Activated CD4-positive, alpha-beta T cell treated with anti-CD3 and anti-CD28 coated beads, Interleukin-2, amount 50 U/mL, for 48 hours (primary cell): ENCODE measurements around the gene DAPK1.

Experiments
- DNase-seq, 2 experiments: peaks; one replicate each; pipeline ENCODE4 v3.0.0-alpha.2; 2020

The DAPK1 gene

DNA sequence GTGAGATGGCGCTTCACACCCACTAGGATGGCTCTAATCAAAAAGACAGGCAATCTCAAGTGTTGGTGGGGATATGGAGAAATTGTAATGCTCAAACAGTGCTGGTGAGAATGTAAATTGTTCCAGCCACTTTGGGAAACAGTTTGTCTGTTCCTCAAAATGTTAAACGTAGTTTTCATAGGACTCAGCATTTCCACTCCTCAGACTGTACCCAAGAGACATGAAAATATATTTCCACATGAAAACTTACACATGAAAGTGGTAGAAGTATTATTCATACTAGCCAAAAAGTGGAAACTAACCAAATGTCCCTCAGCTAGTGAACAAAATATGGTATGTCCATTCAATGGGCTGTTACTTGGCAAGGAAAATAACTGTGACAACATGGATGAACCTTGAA, 120.6 kb downstream of the DAPK1 start:
- no peak for DNase-seq

DNA sequence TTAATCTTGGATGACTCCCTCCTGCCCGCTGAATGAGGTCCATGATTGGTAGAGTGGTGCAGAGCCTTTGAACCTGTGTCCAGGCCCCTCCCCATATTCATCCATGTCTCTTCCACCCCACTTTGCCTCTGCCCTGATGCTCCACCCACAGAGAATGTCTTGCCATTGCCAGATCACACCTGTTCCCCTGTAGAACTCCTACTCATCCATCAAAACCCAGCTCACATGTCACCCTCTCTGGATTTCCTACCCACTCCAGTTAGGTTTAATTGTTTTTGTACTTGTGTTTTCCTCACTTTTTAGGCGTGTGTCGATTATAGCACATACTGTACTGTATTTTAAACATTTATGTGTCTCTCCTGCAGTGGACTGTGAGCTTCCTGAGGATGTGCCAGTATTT, 121.3 kb downstream of the DAPK1 start:
- no peak for DNase-seq

DNA sequence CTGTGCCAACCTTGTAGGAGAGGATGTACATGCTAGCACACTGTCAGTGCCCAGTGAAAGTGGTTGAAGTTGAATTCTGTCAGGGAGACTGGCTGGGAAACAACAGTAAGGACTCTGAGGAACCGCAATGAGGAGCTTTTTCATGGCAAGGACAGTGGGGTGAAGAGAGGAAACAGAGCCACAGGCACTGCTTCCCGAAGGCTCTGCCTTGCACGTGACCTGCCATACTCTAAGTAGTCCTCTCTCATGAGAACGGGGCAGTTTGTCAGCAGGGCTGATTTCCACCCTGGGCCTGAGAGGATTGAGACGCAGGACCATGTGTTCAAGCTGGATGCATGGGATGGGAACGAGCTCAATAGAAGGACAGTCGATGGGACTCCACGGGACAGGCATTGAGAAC, 121.7 kb downstream of the DAPK1 start:
- DNase-seq: no peak

DNA sequence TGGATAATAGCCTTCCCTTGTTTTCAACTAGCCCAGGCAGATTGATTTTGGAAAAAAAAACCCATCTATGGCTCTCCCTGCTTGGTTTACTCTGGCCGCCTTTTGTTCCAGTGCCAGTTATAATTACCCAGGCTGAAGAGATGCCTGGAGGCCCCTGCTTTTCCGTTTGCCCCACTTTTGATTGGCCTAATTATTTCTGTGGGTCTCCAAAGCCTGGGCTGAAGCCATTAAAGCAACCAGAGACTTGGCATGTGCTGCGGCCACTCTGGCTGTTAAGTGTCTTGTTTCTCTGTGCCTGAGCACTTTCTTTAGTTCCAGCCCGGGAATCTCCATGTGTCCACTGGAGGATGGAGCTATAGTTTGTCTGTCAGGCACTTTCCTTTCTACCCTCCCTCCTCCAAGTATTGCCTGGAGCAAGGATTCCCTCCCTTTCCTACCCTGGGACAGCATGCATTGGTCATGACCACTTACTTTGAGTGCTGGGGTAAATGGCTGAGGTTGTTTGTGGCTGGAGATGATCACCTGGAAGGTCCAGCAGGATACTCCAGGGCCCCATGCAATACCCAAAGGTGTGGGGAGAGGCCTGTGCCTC, 123.2 kb downstream of the DAPK1 start:
- DNase-seq: no peak

DNA sequence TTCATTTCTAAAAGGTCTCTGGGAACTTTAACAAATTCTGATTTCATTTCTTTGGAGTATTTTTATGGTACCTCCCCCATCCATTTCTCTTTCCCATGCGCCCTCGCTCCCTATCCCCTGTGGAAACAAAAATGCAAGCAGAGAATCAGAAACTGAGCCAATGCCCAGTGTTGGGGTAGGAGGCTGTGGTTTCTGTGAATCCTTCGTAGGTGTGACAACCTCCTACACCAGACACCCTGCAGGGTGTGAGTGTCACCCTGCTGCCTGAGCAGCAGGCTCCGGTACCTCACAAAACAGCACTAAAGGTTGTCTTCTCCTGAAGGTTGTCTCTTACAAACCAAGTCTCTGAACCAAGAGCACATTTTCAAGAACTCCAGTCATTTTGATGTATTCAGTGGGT, 124.4 kb downstream of the DAPK1 start:
- no peak for DNase-seq

DNA sequence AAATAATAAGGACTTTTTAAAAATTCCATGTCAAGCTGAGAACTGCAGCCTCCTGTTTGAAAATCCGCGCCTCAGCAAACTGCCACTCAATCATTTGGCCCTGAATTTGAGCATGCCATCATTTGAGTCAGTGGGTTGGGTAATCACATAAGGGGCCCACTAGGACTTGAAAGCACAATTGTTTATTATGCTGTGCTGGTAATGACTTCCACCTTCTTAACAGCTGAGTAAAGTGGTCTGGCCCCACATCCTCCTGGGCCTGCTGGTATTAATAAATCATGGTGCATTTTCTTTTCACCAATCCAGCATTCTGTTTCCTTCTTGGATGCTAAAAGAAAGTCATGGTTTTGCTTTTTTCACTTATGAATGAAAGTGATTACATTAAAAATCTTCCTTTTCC, 125.3 kb downstream of the DAPK1 start:
- DNase-seq: no peak

DNA sequence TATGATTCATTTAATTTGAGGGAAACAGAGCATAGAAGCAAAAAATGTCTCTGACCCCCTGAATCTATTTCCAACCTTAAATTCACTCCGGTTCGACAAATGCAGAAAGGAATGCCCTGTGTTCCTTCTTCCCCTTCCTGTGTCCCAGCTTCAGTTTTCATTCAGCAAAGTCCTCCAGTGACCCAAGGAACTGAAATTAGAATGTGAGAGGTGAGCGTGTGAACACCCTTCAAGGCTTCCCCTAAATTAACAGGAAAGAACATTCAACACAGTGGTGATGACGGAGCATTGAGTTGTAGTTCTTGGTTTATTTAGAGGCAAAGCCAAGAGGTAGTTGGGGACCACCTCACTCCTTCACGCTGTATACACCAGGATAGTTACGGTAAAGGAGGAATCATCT, 130.7 kb downstream of the DAPK1 start:
- DNase-seq: no peak

DNA sequence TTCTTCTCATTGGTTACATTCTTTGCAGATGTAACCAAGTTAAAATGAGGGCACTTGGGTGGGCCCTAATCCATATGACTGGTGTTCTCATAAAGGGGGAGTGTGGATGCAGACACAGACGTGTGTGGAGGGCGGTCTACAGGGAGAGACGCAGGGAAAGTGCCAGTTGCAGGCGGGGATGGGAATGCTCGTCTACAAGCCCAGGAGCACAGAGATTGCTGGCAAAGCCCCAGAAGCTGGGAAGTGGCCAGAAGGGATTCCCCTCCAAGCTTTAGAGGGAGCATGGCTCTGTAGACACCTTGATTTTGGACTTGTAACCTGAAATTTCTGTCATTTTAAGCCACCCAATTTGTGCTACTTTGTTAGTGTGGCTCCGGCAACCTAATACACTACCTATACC, 131.4 kb downstream of the DAPK1 start:
- DNase-seq: no peak

DNA sequence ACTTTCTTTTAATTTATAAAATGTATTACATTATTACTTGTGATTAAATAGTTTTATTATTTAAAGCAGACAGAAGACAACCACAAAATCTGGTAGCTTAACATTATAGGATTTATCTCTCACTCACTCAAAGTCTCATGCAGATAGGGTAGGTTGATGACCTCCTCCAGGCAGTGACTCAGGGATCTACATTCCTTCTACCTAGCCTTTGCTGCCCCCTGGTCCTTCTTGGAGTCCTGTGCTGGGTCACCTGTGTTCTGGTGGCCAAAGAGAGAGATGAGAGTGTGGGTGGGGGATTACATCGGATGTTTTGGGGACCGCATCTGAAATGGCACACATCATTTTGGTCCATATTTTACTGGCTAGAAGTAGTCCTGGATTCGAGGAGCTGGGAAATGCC, 132.6 kb downstream of the DAPK1 start:
- DNase-seq: no peak

DNA sequence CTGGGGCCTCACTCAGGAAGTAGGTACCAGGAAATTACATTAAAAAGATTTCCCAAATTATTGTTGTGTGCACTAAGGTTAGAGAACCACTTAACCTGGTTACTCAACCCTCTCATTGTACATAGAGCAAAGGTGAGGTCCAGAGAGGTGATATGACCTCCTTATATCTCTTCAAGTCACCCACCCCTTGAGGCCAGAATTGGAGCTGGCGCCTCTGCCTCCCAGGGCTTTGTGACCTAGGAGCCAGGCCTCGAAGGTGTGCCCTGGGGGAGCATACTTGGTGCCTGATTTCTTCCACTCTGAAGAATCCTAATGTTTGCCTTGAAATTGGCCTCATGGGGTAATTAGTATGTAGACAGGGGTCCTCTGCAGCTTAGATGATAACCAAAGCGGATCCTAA, 133.2 kb downstream of the DAPK1 start:
- no peak for DNase-seq

DNA sequence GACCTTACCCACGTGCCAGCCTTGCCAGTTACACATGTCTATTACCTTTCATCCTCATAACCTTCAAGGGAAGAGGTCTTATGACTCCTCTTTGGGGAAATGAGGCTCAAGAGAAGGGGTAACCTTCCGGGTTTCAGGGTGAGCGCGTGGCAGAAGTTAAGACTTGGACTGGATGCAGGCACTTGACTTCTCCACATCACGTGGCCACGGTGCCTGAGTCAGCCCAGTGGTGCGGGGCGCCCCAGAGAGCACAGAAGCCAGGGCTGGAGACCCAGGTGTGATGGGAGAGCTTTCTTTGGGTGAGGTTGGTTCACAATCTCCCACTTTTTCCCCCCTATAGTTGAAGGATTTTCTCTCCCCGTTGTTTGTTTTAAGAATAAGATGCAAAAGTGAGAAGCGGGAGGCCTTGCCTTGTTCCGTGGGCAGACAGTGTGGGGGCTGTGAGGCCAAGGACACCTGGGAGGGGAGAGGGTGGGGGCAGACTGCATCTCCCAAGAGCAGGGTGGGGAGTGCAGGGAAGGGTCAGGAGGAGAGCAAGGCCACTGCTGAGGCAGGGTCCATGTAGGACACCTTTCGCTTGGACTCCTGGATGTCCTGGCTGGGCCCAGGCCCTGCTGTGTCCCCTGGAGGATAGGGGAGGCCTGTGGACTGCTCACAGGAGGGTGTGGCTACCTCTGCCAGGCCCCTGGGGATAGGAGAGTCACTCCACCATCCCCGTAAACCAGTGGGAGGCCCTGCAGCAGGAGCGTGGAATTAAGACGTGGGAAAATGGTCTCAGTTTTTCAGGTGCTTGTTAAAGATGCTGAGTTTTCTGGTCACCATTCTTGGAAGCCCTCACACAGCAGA, 138.2 kb downstream of the DAPK1 start:
- no peak for DNase-seq

DNA sequence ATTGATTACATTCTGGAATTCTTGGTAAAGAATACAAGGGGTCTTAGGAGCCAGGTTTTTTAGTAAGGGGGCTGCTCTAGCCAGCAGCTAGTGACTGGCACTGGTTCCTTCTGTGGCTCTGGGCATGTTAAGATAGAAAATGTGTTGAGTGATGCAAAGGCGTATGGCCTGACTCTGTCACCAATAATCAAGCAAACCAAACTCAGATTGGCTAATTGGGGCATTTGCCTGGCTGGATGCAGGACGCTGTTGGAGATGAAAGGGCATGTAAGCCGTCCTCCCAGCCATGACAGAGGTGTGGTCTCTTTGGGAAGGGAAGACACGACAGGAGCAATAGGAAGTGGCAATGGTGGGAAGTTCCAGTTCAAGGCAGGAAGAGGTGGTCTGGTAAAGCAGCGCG, 140.6 kb downstream of the DAPK1 start:
- no peak for DNase-seq

DNA sequence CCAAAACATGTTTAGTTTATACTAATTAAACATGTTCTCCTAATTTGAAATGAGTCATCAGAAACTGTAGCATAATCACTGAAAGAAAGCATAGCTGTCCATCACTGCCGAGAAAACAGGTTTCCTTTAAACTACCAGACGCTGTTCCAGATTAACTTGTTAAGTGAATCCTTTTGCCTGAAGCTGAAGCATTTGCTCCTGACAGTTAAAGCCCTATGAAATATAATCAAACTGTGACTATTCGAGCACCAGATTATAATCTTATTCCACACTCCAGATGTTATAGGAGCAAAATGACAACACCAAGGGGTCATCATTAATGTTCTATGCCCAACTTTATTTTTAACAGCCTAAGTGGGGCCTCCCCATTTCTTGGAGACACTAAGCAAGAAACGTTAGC, 142.3 kb downstream of the DAPK1 start:
- DNase-seq: no peak

DNA sequence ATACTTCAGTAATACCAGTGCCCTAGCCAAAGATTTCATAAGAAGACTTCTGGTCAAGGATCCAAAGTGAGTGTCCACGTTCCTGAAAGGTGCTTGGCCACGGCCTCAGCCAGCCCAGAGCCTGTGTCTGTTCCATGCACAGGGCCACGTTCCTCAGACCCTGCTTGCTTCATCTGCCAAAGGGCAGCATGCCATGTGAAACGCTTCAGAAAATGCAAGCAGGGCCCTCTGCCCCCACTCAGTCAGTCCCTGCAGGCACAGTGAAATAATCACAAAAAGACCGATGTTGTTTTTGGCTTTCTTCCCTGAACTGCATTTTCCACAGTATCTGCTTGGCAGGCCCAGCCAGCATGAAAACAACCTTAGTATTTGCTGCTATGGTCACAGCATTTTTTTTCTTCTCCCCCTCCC, 142.7 kb downstream of the DAPK1 start:
- no peak for DNase-seq

DNA sequence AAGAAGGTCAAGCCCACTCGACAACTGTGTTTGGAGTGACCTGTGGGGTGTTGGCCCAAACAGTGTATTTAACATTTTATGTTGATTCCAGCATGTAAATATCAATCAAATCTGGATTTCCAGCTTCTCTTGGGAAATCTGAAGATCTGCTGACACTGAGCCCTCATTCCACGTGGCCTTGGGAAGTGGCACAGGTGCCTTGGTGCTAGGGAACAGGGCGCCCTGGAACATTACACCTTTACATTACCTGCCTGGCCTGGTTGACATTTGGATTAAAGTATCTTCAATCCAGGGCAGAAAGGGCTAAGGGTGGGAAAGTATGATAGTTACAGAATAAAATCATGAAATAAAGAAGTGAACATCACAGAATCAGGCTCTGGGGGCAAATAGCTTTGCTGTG, 143.4 kb downstream of the DAPK1 start:
- DNase-seq: no peak

DNA sequence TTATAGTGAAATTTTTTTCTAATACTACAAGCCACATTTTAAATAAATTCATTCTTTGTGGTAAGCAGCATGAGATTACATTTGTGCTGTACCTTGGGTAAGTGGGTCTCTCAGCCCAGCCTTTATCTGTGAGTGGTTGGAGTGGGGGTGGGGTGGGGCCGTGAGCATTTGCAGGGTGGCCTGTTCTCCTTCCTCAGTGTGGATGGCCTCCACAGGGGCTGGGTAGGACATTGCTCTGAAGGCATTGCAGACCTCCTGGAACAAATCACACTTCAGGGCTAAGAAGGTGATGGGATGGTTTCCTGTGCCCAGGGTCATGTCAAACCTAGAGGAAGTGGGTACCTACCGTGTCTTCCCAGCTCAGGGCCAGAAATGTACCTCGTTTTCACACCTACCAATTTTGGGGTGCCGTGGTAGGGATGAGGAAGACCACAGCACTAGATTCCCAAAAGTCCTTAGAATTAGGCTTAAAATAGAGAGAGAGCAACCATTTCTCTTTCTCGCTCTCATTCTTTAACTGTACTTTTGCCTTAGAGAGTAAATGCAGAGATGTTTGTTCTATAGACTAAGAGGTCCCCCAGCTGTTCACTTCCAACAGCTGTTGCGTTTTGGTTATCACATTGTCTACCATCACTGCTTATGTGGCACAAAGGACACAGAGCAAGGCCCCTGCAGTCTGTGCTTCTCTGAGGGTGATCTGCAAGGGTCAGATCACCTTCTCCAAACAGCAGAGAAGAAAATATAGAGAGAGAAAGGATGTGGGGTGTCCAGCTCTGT, 144.9 kb downstream of the DAPK1 start:
- no peak for DNase-seq

DNA sequence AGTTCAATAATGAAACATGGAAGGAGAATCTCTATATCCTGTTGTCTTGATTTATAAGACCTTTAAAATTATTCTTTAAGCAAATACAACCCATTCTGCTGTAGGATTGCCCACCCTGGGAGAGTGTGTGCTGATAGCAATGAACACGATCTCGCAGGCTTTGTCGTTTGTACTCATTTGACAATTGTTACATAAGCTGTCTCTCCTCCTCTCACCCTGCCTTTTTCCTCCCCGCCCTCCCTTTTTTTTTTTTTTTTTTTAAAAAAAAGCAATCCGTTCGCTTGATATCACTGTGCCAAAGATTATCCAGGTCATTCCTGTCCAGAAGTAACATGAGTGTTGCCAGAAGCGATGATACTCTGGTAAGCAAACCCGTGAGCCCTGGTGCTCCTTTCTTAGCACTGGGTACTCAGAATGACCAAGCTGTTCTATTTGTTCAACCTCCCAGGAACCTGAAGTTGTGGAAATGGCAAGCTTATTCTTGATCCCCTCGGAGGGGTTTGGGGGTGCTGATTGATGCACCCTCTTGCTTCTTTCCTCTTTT, 145.5 kb downstream of the DAPK1 start:
- no peak for DNase-seq

DNA sequence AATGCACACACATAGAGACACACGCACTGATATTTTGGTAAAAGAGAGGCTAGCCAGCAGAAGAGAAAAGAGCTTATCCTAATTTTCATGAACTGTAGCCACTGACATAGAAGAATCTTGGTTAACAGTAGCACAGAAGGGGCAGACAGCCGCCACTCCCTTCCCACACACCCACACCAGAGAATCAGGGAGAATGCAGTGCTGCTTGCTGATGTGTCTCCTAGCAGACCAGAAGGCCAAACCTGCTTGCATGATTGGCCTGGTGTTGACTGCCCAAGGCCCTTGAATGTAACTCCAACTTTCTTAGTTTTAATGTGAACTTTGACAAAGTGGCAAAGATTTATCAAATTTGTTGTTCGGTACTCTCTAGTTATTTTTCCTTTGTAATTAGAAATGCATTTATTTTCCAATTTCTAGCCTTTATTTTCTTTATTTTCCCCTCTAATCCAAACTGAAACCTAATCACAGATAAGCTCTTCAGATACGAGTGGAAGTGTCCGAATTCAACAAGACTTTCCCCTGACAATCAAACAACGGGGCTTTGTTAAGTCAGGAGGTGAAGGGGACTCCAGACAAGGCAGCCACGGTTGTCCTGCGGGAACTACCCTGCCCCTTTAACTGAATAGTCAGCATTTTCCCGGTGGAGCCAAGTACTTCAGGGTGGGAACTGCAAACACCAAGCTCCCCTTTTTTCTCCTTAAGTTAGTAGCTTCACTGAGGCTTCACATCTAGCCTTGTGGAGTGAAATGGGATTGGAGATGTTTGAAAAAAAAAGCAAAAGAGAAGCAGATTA, 146.3 kb downstream of the DAPK1 start:
- no peak for DNase-seq

DNA sequence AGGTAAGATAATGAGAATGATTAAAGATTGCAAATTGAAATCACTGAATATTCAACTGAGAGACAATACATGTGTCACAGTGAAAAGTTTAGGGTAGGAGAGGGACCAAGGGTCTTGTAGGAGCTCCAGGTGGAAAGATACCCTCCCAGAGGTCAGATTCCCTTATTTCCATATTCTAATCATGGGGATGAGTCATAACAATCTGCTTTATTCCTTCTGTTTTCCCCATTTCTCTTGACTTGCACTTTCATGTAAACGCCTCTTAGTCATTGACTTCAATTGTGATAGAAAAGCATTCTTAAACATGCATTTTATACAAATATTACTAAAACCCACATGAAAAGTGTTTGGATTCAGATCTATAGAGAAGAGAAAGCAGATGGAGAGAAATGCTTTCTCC, 147.0 kb downstream of the DAPK1 start:
- DNase-seq: no peak

DNA sequence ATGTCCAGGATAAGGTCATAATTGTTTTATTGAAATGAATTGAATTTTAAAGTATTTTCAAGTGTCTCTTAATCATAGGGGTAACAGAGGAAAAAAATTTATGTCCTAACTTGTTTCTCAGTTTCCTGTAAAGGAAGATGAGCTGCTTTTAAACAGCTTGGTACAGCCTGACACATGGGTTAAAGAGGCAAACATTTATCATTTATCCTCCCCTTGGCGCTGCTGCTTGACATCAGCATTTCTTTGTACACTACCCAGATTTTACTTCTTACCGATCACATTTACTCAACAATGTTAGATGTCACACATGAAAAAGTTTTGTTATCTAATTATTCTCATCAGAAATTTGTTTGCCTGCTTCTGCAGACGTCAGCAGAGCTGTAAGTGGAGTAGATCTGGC, 148.9 kb downstream of the DAPK1 start:
- no peak for DNase-seq

DNA sequence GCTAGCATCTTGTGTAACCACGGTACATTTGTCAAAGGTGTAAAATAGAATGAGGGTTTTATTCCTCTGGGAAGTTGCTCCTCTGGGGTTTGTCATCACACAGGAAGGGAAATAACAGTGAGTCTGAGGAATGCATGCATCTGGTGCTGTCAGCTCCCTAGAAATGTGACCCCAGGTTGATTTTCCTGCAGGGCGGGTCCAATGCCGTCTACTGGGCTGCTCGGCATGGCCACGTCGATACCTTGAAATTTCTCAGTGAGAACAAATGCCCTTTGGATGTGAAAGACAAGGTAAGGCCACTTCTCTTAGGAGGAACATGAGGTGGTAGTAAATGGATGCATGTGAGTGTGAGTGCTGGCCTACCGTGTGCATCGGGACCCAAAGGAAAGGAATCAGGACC, 149.4 kb downstream of the DAPK1 start:
- no peak for DNase-seq

DNA sequence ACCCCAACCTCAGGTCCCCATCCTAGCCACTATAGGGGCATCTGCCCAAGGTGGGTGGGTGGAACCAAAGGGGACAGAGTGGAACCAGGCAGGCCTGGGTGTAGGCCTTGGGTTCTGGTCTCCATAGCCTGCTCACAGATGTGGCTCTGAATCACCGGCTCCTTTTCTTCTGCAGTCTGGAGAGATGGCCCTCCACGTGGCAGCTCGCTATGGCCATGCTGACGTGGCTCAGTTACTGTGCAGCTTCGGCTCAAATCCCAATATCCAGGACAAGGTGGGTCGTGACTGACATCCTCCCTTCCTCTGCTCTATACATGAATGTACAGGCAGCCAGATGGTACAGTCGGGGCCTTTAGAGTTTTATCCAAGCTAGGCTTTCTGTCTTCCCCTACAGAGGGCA, 150.9 kb downstream of the DAPK1 start:
- DNase-seq: no peak
